IPS-NIHi7 (cell line): Measurements from ENCODE around the gene GAS2L1.

Source experiments
- DNase-seq: peaks from one replicate; pipeline ENCODE4 v3.0.0; 2012; ENCODE audit warnings: mixed read lengths; ENCODE audit errors: extremely low spot score

Gene GAS2L1

GRCh38 chr22:29327089-29327764 is 20.8 kb downstream of the GAS2L1 start:
- no peak for DNase-seq

GRCh38 chr22:29328055-29328454 is 21.6 kb downstream of the GAS2L1 start:
- DNase-seq = no peak

GRCh38 chr22:29328566-29329500 is 22.4 kb downstream of the GAS2L1 start:
- DNase-seq = no peak

GRCh38 chr22:29329581-29329980 is 23.1 kb downstream of the GAS2L1 start:
- no peak for DNase-seq

- DNase-seq = no peak
Measured at GRCh38 chr22:29330291-29330690, 23.8 kb downstream of the GAS2L1 start.

- peak; percentile 46 for DNase-seq
Measured at GRCh38 chr22:29330753-29331152, 24.3 kb downstream of the GAS2L1 start.

GRCh38 chr22:29331213-29331612 is 24.8 kb downstream of the GAS2L1 start:
- DNase-seq = no peak

GRCh38 chr22:29331658-29332300 is 25.3 kb downstream of the GAS2L1 start:
- no peak for DNase-seq

- no peak for DNase-seq
Measured at GRCh38 chr22:29332886-29333496, 26.5 kb downstream of the GAS2L1 start.

- no peak for DNase-seq
Measured at GRCh38 chr22:29334148-29334547, 27.7 kb downstream of the GAS2L1 start.

GRCh38 chr22:29334696-29335344 is 28.4 kb downstream of the GAS2L1 start:
- DNase-seq = no peak

- DNase-seq = no peak
Measured at GRCh38 chr22:29335656-29336055, 29.2 kb downstream of the GAS2L1 start.

- no peak for DNase-seq
Measured at GRCh38 chr22:29336751-29337490, 30.5 kb downstream of the GAS2L1 start.

GRCh38 chr22:29337631-29338284 is 31.3 kb downstream of the GAS2L1 start:
- DNase-seq = no peak

- DNase-seq = no peak
Measured at GRCh38 chr22:29338398-29338797, 31.9 kb downstream of the GAS2L1 start.

- no peak for DNase-seq
Measured at GRCh38 chr22:29339381-29340235, 33.2 kb downstream of the GAS2L1 start.

GRCh38 chr22:29340566-29340965 is 34.1 kb downstream of the GAS2L1 start:
- no peak for DNase-seq

GRCh38 chr22:29341056-29341848 is 34.8 kb downstream of the GAS2L1 start:
- DNase-seq = no peak

- no peak for DNase-seq
Measured at GRCh38 chr22:29341849-29342127, 35.3 kb downstream of the GAS2L1 start.
